Heart left ventricle (tissue), 13 donors: ENCODE results near the gene LMAN2.

ENCODE experiments used
- CTCF ChIP-seq, 12 donors: fragments of 200-600 bp; sonication (generic) in 4 of 12; IDR thresholded peaks; one replicate each; pipeline versions ENCODE4 v1.5.0 to v1.8.0; 2018 to 2022; ENCODE audit warnings: antibody characterized with exemption in 12 of 12, mild to moderate bottlenecking in 5 of 12
- POLR2A ChIP-seq, 2 donors: fragments of 450-650 bp; IDR thresholded peaks; one replicate each; pipeline ENCODE4 v1.6.1; 2017; ENCODE audit warnings: antibody characterized with exemption in 2 of 2, mild to moderate bottlenecking in 2 of 2, moderate library complexity in 2 of 2
- donor health status: ischemic (EF 13 %, LVEDD 7.1; RV severe dilation, severe dysfunction).
- donor health status: DM: no; HTN: yes; CAD: no.
- donor health status: DM: no; HTN: no; CAD: no.
- donor health status: ischemic (EF 25% LVEDD 6.9; RV normal size, moderate dysfunction).
- donor health status: ischemic (EF 25% LVEDD 5.7; RV mildly dilated, moderate dysfunction).
- donor health status: ischemic (EF 35%, LVEDD 5.7; RV mildly dilated, moderate dysfunction).
- donor health status: nonischemic (EF 11% LVEDD 7.7; RV severe dilation, severe dysfunction).
- donor health status: DM: yes; HTN: yes; CAD: no.
- donor health status: PGD.
- donor health status: ischemic (EF 29% LVEDD 5.4; RV normal size, mild dysfunction).
- donor health status: nonischemic (EF 23%, LVEDD 6.1; RV moderate dilation, normal function).

GRCh38 chr5:177304392-177305119 lies 46.9 kb downstream of the LMAN2 start:
- TF ChIP-seq CTCF (IDR thresholded peaks at IDR 0.05) = no peak
- TF ChIP-seq POLR2A (IDR thresholded peaks at IDR 0.05) = no peak
